Neural progenitor cell (in vitro differentiated cells): ENCODE results near the gene OR52A1.

Source experiments
- CTCF ChIP-seq: fragments of 200-600 bp; sonication (generic); IDR thresholded peaks from 2 replicates; pipeline ENCODE4 v1.5.1; 2017; ENCODE audit warnings: antibody characterized with exemption, mild to moderate bottlenecking
- EZH2phosphoT487 ChIP-seq: fragments of 200-600 bp; sonication (generic); IDR thresholded peaks from 2 replicates; pipeline ENCODE4 v1.6.1; 2017; ENCODE audit warnings: antibody characterized with exemption

DNA sequence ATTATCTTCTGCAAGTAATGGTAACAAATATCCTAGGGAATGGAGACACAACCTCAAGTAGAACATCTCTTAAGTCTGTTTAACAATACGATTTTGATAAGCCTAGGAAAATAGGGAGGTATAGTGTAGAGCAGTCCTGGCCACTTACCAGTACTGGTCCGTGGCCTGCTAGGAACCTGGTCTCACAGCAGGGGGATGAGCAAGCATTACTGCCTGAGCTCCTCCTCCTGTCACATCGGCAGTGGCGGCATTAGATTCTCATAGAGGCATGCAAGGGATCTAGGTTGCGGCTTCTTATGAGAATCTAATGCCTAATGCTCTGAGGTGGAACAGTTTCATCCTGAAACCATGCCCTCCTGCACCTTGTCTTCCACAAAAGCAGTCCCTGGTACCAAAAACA lies 41.5 kb upstream of the OR52A1 start:
- TF ChIP-seq CTCF = no peak
- TF ChIP-seq EZH2phosphoT487 = no peak
